Thyroid gland (tissue), 4 donors: Measurements from ENCODE around the gene CLSTN1.

Source experiments
- CTCF ChIP-seq, 6 experiments: fragments of 200-600 bp in 3 of 6; fragments of 450-650 bp in 3 of 6; sonication (generic) in 3 of 6; IDR thresholded peaks; one replicate each; pipeline ENCODE4 v1.5.1; 2016 to 2019; ENCODE audit warnings: antibody characterized with exemption in 6 of 6, mild to moderate bottlenecking in 2 of 6, inconsistent platforms in 1 of 6, moderate library complexity in 1 of 6
- POLR2A ChIP-seq, 2 donors: fragments of 450-650 bp; IDR thresholded peaks; one replicate each; pipeline ENCODE4 v1.6.1; 2017; ENCODE audit warnings: antibody characterized with exemption in 2 of 2, mild to moderate bottlenecking in 2 of 2, moderate library complexity in 1 of 2

GRCh38 chr1:9797049-9797448, 26.7 kb downstream of the CLSTN1 start:
- TF ChIP-seq POLR2A (IDR thresholded peaks at IDR 0.05) (no peak), CTCF (IDR thresholded peaks at IDR 0.05) (no peak)
